ENCODE measurements around the gene IL1RAPL2.

Gene IL1RAPL2

GRCh38 chrX:104684077-104684476 is 118.1 kb downstream of the IL1RAPL2 start:
- ChIA-PET CTCF (no interaction called here), POLR2A (no interaction called here)
- TF ChIP-seq SP1 (IDR thresholded peaks at IDR 0.05) (no peak), L3MBTL2 (conservative IDR thresholded peaks at IDR 0.05) (no peak), CTBP1 (IDR thresholded peaks at IDR 0.05; ENCODE audit: borderline replicate concordance) (no peak), BHLHE40 (IDR thresholded peaks at IDR 0.05; ENCODE audit: borderline replicate concordance) (no peak), FOXK2 (IDR thresholded peaks at IDR 0.05) (no peak), TARDBP (IDR thresholded peaks at IDR 0.05) (no peak), LEF1 (IDR thresholded peaks at IDR 0.05; ENCODE audit: borderline replicate concordance) (no peak)
- DNase-seq (ENCODE audit: extremely low spot score), result no peak

- CTCF ChIA-PET, result no interaction called here
- no peak for DNase-seq (ENCODE audit: extremely low spot score)
- TF ChIP-seq FOXA1 (IDR thresholded peaks at IDR 0.05), result no peak
- no peak for TF ChIP-seq NFRKB (IDR thresholded peaks at IDR 0.05)
- TF ChIP-seq SUZ12 (IDR thresholded peaks at IDR 0.05), result no peak
- no peak for TF ChIP-seq FOXM1 (IDR thresholded peaks at IDR 0.05; ENCODE audit: borderline replicate concordance)
- no peak for TF ChIP-seq ELF4 (IDR thresholded peaks at IDR 0.05)
- no peak for TF ChIP-seq HDGF (IDR thresholded peaks at IDR 0.05; ENCODE audit: borderline replicate concordance)
- TF ChIP-seq CTBP1 (IDR thresholded peaks at IDR 0.05; ENCODE audit: borderline replicate concordance), result no peak
- no peak for TF ChIP-seq ZNF384 (IDR thresholded peaks at IDR 0.05)
- no peak for TF ChIP-seq L3MBTL2 (conservative IDR thresholded peaks at IDR 0.05)
- no peak for TF ChIP-seq LEF1 (IDR thresholded peaks at IDR 0.05; ENCODE audit: borderline replicate concordance)
- TF ChIP-seq SP1 (IDR thresholded peaks at IDR 0.05), result no peak
- TF ChIP-seq PKNOX1 (IDR thresholded peaks at IDR 0.05), result no peak
- TF ChIP-seq BHLHE40 (IDR thresholded peaks at IDR 0.05; ENCODE audit: borderline replicate concordance), result no peak
- TF ChIP-seq ARNT (IDR thresholded peaks at IDR 0.05), result no peak
- no peak for TF ChIP-seq FOXK2 (IDR thresholded peaks at IDR 0.05)
- POLR2A ChIA-PET, result no interaction called here
These were observed 129.6 kb downstream of the IL1RAPL2 start for GRCh38 chrX:104695593-104695992.

- DNase-seq (ENCODE audit: extremely low spot score), result no peak
- ChIA-PET CTCF (interaction anchor here (0.6 kb wide), 1 partner anchor 401 kb away, joined by 3 read pairs; no protein-coding TSS in a partner anchor), POLR2A (no interaction called here)
- TF ChIP-seq FOXA1 (IDR thresholded peaks at IDR 0.05), result no peak
- no peak for TF ChIP-seq TARDBP (IDR thresholded peaks at IDR 0.05)
- no peak for TF ChIP-seq ZNF384 (IDR thresholded peaks at IDR 0.05)
These were observed 130.7 kb downstream of the IL1RAPL2 start for GRCh38 chrX:104696667-104697066.

- ChIA-PET POLR2A (no interaction called here), CTCF (no interaction called here)
- TF ChIP-seq LEF1 (IDR thresholded peaks at IDR 0.05; ENCODE audit: borderline replicate concordance) (no peak), L3MBTL2 (conservative IDR thresholded peaks at IDR 0.05) (no peak), SP1 (IDR thresholded peaks at IDR 0.05) (no peak), ELF4 (IDR thresholded peaks at IDR 0.05) (no peak), PKNOX1 (IDR thresholded peaks at IDR 0.05) (no peak), BHLHE40 (IDR thresholded peaks at IDR 0.05; ENCODE audit: borderline replicate concordance) (no peak), NFRKB (IDR thresholded peaks at IDR 0.05) (no peak), SUZ12 (IDR thresholded peaks at IDR 0.05) (no peak), ARNT (IDR thresholded peaks at IDR 0.05) (no peak), FOXA1 (IDR thresholded peaks at IDR 0.05) (no peak), ZNF384 (IDR thresholded peaks at IDR 0.05) (no peak), FOXM1 (IDR thresholded peaks at IDR 0.05; ENCODE audit: borderline replicate concordance) (no peak), CTBP1 (IDR thresholded peaks at IDR 0.05; ENCODE audit: borderline replicate concordance) (no peak), FOXK2 (IDR thresholded peaks at IDR 0.05) (no peak), TARDBP (IDR thresholded peaks at IDR 0.05) (no peak)
- DNase-seq (ENCODE audit: extremely low spot score), result no peak
These were observed 131.3 kb downstream of the IL1RAPL2 start for GRCh38 chrX:104697294-104697693.

- DNase-seq (ENCODE audit: extremely low spot score), result no peak
- CTCF ChIA-PET, result no interaction called here
- POLR2A ChIA-PET, result no interaction called here
- TF ChIP-seq CTBP1 (IDR thresholded peaks at IDR 0.05; ENCODE audit: borderline replicate concordance) (no peak), SP1 (IDR thresholded peaks at IDR 0.05) (no peak), PKNOX1 (IDR thresholded peaks at IDR 0.05) (no peak), FOXA1 (IDR thresholded peaks at IDR 0.05) (no peak), HDGF (IDR thresholded peaks at IDR 0.05; ENCODE audit: borderline replicate concordance) (no peak), L3MBTL2 (conservative IDR thresholded peaks at IDR 0.05) (no peak), FOXK2 (IDR thresholded peaks at IDR 0.05) (no peak), TARDBP (IDR thresholded peaks at IDR 0.05) (no peak), NFRKB (IDR thresholded peaks at IDR 0.05) (no peak), FOXM1 (IDR thresholded peaks at IDR 0.05; ENCODE audit: borderline replicate concordance) (no peak), ZNF384 (IDR thresholded peaks at IDR 0.05) (no peak), BHLHE40 (IDR thresholded peaks at IDR 0.05; ENCODE audit: borderline replicate concordance) (no peak), LEF1 (IDR thresholded peaks at IDR 0.05; ENCODE audit: borderline replicate concordance) (no peak), SUZ12 (IDR thresholded peaks at IDR 0.05) (no peak), ELF4 (IDR thresholded peaks at IDR 0.05) (no peak)
These were observed 141.0 kb downstream of the IL1RAPL2 start for GRCh38 chrX:104707042-104707441.

- DNase-seq (ENCODE audit: extremely low spot score), result no peak
- POLR2A ChIA-PET, result no interaction called here
These were observed 141.6 kb downstream of the IL1RAPL2 start for GRCh38 chrX:104707572-104707971.

More at GRCh38 chrX:104707572-104707971, 141.6 kb downstream of the IL1RAPL2 start:
- TF ChIP-seq SP1 (IDR thresholded peaks at IDR 0.05), result no peak
- TF ChIP-seq FOXM1 (IDR thresholded peaks at IDR 0.05; ENCODE audit: borderline replicate concordance), result no peak
- no peak for TF ChIP-seq ARNT (IDR thresholded peaks at IDR 0.05)
- no peak for TF ChIP-seq SUZ12 (IDR thresholded peaks at IDR 0.05)
- no peak for TF ChIP-seq BHLHE40 (IDR thresholded peaks at IDR 0.05; ENCODE audit: borderline replicate concordance)
- no peak for TF ChIP-seq ELF4 (IDR thresholded peaks at IDR 0.05)
- no peak for TF ChIP-seq NFRKB (IDR thresholded peaks at IDR 0.05)
- TF ChIP-seq HDGF (IDR thresholded peaks at IDR 0.05; ENCODE audit: borderline replicate concordance), result no peak
- no peak for TF ChIP-seq ZNF384 (IDR thresholded peaks at IDR 0.05)
- TF ChIP-seq TARDBP (IDR thresholded peaks at IDR 0.05), result no peak
- no peak for TF ChIP-seq FOXA1 (IDR thresholded peaks at IDR 0.05)
- TF ChIP-seq L3MBTL2 (conservative IDR thresholded peaks at IDR 0.05), result no peak
- TF ChIP-seq PKNOX1 (IDR thresholded peaks at IDR 0.05), result no peak
- no peak for TF ChIP-seq LEF1 (IDR thresholded peaks at IDR 0.05; ENCODE audit: borderline replicate concordance)
- TF ChIP-seq FOXK2 (IDR thresholded peaks at IDR 0.05), result no peak
- no peak for TF ChIP-seq CTBP1 (IDR thresholded peaks at IDR 0.05; ENCODE audit: borderline replicate concordance)
- CTCF ChIA-PET, result no interaction called here
